Measurements from ENCODE around the gene UAP1L1.
A peak's percentile ranks its signal among the peaks of the same experiment; 100 is the strongest.

Gene UAP1L1

GRCh38 chr9:137046088-137046787, 31.1 kb upstream of the UAP1L1 start, which contains the start of gene NPDC1 (continued):
- TF ChIP-seq SP7 (tag by site-specific recombination; IDR thresholded peaks at IDR 0.05) (peak; percentile 74), ZFHX2 (tag by site-specific recombination; conservative IDR thresholded peaks at IDR 0.05) (peak; percentile 92), MEIS1 (CRISPR knock-in tag; IDR thresholded peaks at IDR 0.05; ENCODE audit: borderline replicate concordance) (no peak), ZNF280C (tag by site-specific recombination; IDR thresholded peaks at IDR 0.05) (no peak), ZEB2 (tag by site-specific recombination; IDR thresholded peaks at IDR 0.05) (peak; percentile 97), ZNF266 (tag by site-specific recombination; IDR thresholded peaks at IDR 0.05; ENCODE audit: low read depth) (no peak), YY2 (tag by site-specific recombination; IDR thresholded peaks at IDR 0.05) (0 out of 2 replicates have a peak, but pooled peaks have one; percentile 13), ZNF2 (tag by site-specific recombination; IDR thresholded peaks at IDR 0.05) (peak; percentile 85), REST (tag by site-specific recombination; IDR thresholded peaks at IDR 0.05) (peak; percentile 100), ZNF394 (tag by site-specific recombination; IDR thresholded peaks at IDR 0.05; ENCODE audit: borderline replicate concordance) (peak; percentile 43; the same call in 1 of the 2 replicates), ZNF354C (tag by site-specific recombination; IDR thresholded peaks at IDR 0.05; ENCODE audit: borderline replicate concordance, low read depth) (no peak), ZNF433 (tag by site-specific recombination; IDR thresholded peaks at IDR 0.05; ENCODE audit: low read depth) (no peak), HOXD13 (CRISPR knock-in tag; IDR thresholded peaks at IDR 0.05; ENCODE audit: borderline replicate concordance) (no peak), ZBTB48 (tag by site-specific recombination; IDR thresholded peaks at IDR 0.05) (peak; percentile 59; the same call in 1 of the 2 replicates), ZNF24 (tag by site-specific recombination; IDR thresholded peaks at IDR 0.05) (no peak), ZBTB7A (tag by site-specific recombination; IDR thresholded peaks at IDR 0.05; ENCODE audit: low read depth) (peak; percentile 76; the same call in 1 of the 2 replicates), ZSCAN30 (tag by site-specific recombination; IDR thresholded peaks at IDR 0.05) (no peak; the same call in 1 of the 2 replicates), ZNF501 (tag by site-specific recombination; IDR thresholded peaks at IDR 0.05) (peak; percentile 87), ZNF560 (tag by site-specific recombination; IDR thresholded peaks at IDR 0.05; ENCODE audit: borderline replicate concordance) (0 out of 2 replicates have a peak, but pooled peaks have one; percentile 31), ZNF76 (tag by site-specific recombination; IDR thresholded peaks at IDR 0.05; ENCODE audit: borderline replicate concordance, low read depth) (peak; percentile 33; the same call in 1 of the 2 replicates), ZNF837 (tag by site-specific recombination; IDR thresholded peaks at IDR 0.05) (no peak), KLF8 (tag by site-specific recombination; IDR thresholded peaks at IDR 0.05) (peak; percentile 92), HIC1 (tag by site-specific recombination; IDR thresholded peaks at IDR 0.05) (peak; percentile 84)
- TF ChIP-seq, protein P1, sequence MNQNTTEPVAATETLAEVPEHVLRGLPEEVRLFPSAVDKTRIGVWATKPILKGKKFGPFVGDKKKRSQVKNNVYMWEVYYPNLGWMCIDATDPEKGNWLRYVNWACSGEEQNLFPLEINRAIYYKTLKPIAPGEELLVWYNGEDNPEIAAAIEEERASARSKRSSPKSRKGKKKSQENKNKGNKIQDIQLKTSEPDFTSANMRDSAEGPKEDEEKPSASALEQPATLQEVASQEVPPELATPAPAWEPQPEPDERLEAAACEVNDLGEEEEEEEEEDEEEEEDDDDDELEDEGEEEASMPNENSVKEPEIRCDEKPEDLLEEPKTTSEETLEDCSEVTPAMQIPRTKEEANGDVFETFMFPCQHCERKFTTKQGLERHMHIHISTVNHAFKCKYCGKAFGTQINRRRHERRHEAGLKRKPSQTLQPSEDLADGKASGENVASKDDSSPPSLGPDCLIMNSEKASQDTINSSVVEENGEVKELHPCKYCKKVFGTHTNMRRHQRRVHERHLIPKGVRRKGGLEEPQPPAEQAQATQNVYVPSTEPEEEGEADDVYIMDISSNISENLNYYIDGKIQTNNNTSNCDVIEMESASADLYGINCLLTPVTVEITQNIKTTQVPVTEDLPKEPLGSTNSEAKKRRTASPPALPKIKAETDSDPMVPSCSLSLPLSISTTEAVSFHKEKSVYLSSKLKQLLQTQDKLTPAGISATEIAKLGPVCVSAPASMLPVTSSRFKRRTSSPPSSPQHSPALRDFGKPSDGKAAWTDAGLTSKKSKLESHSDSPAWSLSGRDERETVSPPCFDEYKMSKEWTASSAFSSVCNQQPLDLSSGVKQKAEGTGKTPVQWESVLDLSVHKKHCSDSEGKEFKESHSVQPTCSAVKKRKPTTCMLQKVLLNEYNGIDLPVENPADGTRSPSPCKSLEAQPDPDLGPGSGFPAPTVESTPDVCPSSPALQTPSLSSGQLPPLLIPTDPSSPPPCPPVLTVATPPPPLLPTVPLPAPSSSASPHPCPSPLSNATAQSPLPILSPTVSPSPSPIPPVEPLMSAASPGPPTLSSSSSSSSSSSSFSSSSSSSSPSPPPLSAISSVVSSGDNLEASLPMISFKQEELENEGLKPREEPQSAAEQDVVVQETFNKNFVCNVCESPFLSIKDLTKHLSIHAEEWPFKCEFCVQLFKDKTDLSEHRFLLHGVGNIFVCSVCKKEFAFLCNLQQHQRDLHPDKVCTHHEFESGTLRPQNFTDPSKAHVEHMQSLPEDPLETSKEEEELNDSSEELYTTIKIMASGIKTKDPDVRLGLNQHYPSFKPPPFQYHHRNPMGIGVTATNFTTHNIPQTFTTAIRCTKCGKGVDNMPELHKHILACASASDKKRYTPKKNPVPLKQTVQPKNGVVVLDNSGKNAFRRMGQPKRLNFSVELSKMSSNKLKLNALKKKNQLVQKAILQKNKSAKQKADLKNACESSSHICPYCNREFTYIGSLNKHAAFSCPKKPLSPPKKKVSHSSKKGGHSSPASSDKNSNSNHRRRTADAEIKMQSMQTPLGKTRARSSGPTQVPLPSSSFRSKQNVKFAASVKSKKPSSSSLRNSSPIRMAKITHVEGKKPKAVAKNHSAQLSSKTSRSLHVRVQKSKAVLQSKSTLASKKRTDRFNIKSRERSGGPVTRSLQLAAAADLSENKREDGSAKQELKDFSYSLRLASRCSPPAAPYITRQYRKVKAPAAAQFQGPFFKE (tag by site-specific recombination; IDR thresholded peaks at IDR 0.05; ENCODE audit: borderline replicate concordance), result peak; percentile 40; the same call in 1 of the 2 replicates
